ENCODE results near the gene PDZD2.
A peak's percentile ranks its signal among the peaks of the same experiment; 100 is the strongest.
"Not testable (repeated sequence)": the region's sequence is repeated elsewhere in the genome, so short reads cannot be mapped to it uniquely, and the experiment has no call there.

Gene PDZD2

GRCh38 chr5:31939151-31939550 lies 300.2 kb downstream of the PDZD2 start:
- no peak for DNase-seq

- DNase-seq = no peak
These were observed 302.3 kb downstream of the PDZD2 start for GRCh38 chr5:31941151-31941755.

GRCh38 chr5:31942546-31942945 lies 303.6 kb downstream of the PDZD2 start:
- DNase-seq = no peak

GRCh38 chr5:31944684-31945445 lies 305.9 kb downstream of the PDZD2 start:
- DNase-seq = peak; percentile 29

GRCh38 chr5:31948006-31948405 lies 309.1 kb downstream of the PDZD2 start:
- peak; percentile 13 for DNase-seq

GRCh38 chr5:31952067-31952466 lies 313.1 kb downstream of the PDZD2 start:
- DNase-seq = no peak

GRCh38 chr5:31954091-31954490 lies 315.2 kb downstream of the PDZD2 start:
- no peak for DNase-seq

GRCh38 chr5:31957151-31957550 lies 318.2 kb downstream of the PDZD2 start:
- DNase-seq = no peak

- no peak for DNase-seq
These were observed 323.4 kb downstream of the PDZD2 start for GRCh38 chr5:31962351-31962751.

GRCh38 chr5:31962871-31963307 lies 324.0 kb downstream of the PDZD2 start:
- no peak for DNase-seq

- DNase-seq = no peak
These were observed 324.6 kb downstream of the PDZD2 start for GRCh38 chr5:31963358-31964006.

GRCh38 chr5:31964007-31964360 lies 325.1 kb downstream of the PDZD2 start:
- no peak for DNase-seq

GRCh38 chr5:31965227-31965626 lies 326.3 kb downstream of the PDZD2 start:
- DNase-seq = no peak

GRCh38 chr5:31966936-31967335 lies 328.0 kb downstream of the PDZD2 start:
- no peak for DNase-seq

- no peak for DNase-seq
These were observed 328.5 kb downstream of the PDZD2 start for GRCh38 chr5:31967461-31967860.

- no peak for DNase-seq
These were observed 333.6 kb downstream of the PDZD2 start for GRCh38 chr5:31972558-31972957.

GRCh38 chr5:31975189-31975612 lies 336.3 kb downstream of the PDZD2 start:
- DNase-seq = not testable (repeated sequence)

GRCh38 chr5:31976169-31976568 lies 337.2 kb downstream of the PDZD2 start:
- no peak for DNase-seq

GRCh38 chr5:31981361-31981945 lies 342.5 kb downstream of the PDZD2 start:
- DNase-seq = no peak

- no peak for DNase-seq
These were observed 343.1 kb downstream of the PDZD2 start for GRCh38 chr5:31982027-31982426.

GRCh38 chr5:31982621-31983020 lies 343.7 kb downstream of the PDZD2 start:
- no peak for DNase-seq

GRCh38 chr5:31983851-31984250 lies 344.9 kb downstream of the PDZD2 start:
- DNase-seq = no peak

GRCh38 chr5:31984691-31985090 lies 345.8 kb downstream of the PDZD2 start:
- no peak for DNase-seq

GRCh38 chr5:31986101-31986500 lies 347.2 kb downstream of the PDZD2 start:
- no peak for DNase-seq

Data from NCI-H1105 (cell line).